ENCODE data around the gene AP4M1.

The AP4M1 gene

GRCh38 chr7:100064162-100064561 lies 37.3 kb upstream of the AP4M1 start:
- no peaks in the 10 kb centered on the region for H3F3A ChIP-seq (ENCODE audit: insufficient read depth, low read length)
- H3K27ac ChIP-seq (ENCODE audit: low read depth, low read length, poor library complexity, severe bottlenecking) = no peak overlapping the region
- no peak overlapping the region for H2AFZ ChIP-seq (ENCODE audit: low read length)
- no peaks in the 10 kb centered on the region for H3K79me2 ChIP-seq (ENCODE audit: insufficient read depth, low read length)
- no peaks in the 10 kb centered on the region for H3K27me3 ChIP-seq (ENCODE audit: insufficient read depth, low read length)
- no peaks in the 10 kb centered on the region for H3K9me3 ChIP-seq (ENCODE audit: low read length)
- H3K4me2 ChIP-seq (ENCODE audit: low read length) = no peak overlapping the region
- TF ChIP-seq CTCF (IDR thresholded peaks at IDR 0.05; ENCODE audit: low read length) (no peak), EZH2 (IDR thresholded peaks at IDR 0.05; ENCODE audit: borderline replicate concordance, low read length) (no peak)
- no peak overlapping the region for H3K9ac ChIP-seq (ENCODE audit: low read length)
- H3K36me3 ChIP-seq (ENCODE audit: insufficient read depth, low read length) = peaks cover 67% of the 10 kb centered on the region
- no peak overlapping the region for H3K4me3 ChIP-seq (ENCODE audit: low read depth, low read length, poor library complexity, severe bottlenecking)
- H3K9me2 ChIP-seq (ENCODE audit: low read depth, low read length) = no peaks in the 10 kb centered on the region
- no peaks in the 10 kb centered on the region for H4K20me1 ChIP-seq (ENCODE audit: insufficient read depth, low read length)
- peaks cover 5% of the 10 kb centered on the region for H3K4me1 ChIP-seq (ENCODE audit: insufficient read depth, low read length, severe bottlenecking)

- Histone ChIP-seq H3K9ac (ENCODE audit: low read length) (no peak overlapping the region), H3K27me3 (ENCODE audit: insufficient read depth, low read length) (no peaks in the 10 kb centered on the region), H3K4me1 (ENCODE audit: insufficient read depth, low read length, severe bottlenecking) (no peaks in the 10 kb centered on the region), H2AFZ (ENCODE audit: low read length) (no peak overlapping the region), H3K27ac (ENCODE audit: low read depth, low read length, poor library complexity, severe bottlenecking) (no peak overlapping the region), H3F3A (ENCODE audit: insufficient read depth, low read length) (no peaks in the 10 kb centered on the region), H3K36me3 (ENCODE audit: insufficient read depth, low read length) (peaks cover 71% of the 10 kb centered on the region), H3K9me2 (ENCODE audit: low read depth, low read length) (no peaks in the 10 kb centered on the region), H3K4me2 (ENCODE audit: low read length) (no peak overlapping the region), H4K20me1 (ENCODE audit: insufficient read depth, low read length) (no peaks in the 10 kb centered on the region), H3K79me2 (ENCODE audit: insufficient read depth, low read length) (no peaks in the 10 kb centered on the region), H3K4me3 (ENCODE audit: low read depth, low read length, poor library complexity, severe bottlenecking) (no peak overlapping the region), H3K9me3 (ENCODE audit: low read length) (peaks cover 11% of the 10 kb centered on the region)
- TF ChIP-seq CTCF (IDR thresholded peaks at IDR 0.05; ENCODE audit: low read length) = no peak
- TF ChIP-seq EZH2 (IDR thresholded peaks at IDR 0.05; ENCODE audit: borderline replicate concordance, low read length) = no peak
Measured at GRCh38 chr7:100065452-100066186, 35.8 kb upstream of the AP4M1 start.

DNA sequence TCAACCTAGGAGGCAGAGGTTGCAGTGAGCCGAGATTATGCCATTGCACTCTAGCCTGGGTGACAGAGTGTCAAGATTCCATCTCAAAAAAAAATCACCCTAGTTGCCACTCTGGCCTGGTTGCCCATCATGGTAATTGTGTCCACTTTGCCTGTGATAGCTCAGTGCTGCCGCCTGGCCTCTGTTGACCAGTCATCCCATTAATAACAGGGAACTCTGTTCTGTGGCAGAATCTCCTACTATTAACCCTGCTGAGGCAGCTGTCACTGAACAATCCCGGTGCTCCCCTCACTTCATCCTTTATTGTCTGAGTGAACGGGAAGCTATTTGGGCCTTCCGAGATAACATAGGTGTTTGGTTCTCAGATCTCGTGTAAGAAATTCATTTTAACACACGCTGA lies 34.5 kb upstream of the AP4M1 start:
- Histone ChIP-seq H3F3A (ENCODE audit: insufficient read depth, low read length) (no peaks in the 10 kb centered on the region), H4K20me1 (ENCODE audit: insufficient read depth, low read length) (no peaks in the 10 kb centered on the region), H3K4me1 (ENCODE audit: insufficient read depth, low read length, severe bottlenecking) (no peaks in the 10 kb centered on the region), H3K4me2 (ENCODE audit: low read length) (no peak overlapping the region), H3K4me3 (ENCODE audit: low read depth, low read length, poor library complexity, severe bottlenecking) (no peak overlapping the region), H2AFZ (ENCODE audit: low read length) (no peak overlapping the region), H3K36me3 (ENCODE audit: insufficient read depth, low read length) (peaks cover 75% of the 10 kb centered on the region), H3K9me3 (ENCODE audit: low read length) (peaks cover 24% of the 10 kb centered on the region), H3K9ac (ENCODE audit: low read length) (no peak overlapping the region), H3K79me2 (ENCODE audit: insufficient read depth, low read length) (no peaks in the 10 kb centered on the region), H3K27ac (ENCODE audit: low read depth, low read length, poor library complexity, severe bottlenecking) (no peak overlapping the region), H3K27me3 (ENCODE audit: insufficient read depth, low read length) (no peaks in the 10 kb centered on the region), H3K9me2 (ENCODE audit: low read depth, low read length) (no peaks in the 10 kb centered on the region)
- TF ChIP-seq CTCF (IDR thresholded peaks at IDR 0.05; ENCODE audit: low read length) (no peak), EZH2 (IDR thresholded peaks at IDR 0.05; ENCODE audit: borderline replicate concordance, low read length) (no peak)
